ENCODE measurements around the gene TMEM150A.

GRCh38 chr2:85615413-85615728 lies 12.9 kb upstream of the TMEM150A start:
- no peak for TF ChIP-seq CTCF (IDR thresholded peaks at IDR 0.05; ENCODE audit: low read depth, low read length)
- TF ChIP-seq EZH2phosphoT487 (IDR thresholded peaks at IDR 0.05; ENCODE audit: low read depth), result no peak
